GM18508 (cell line): Measurements from ENCODE around the gene NCEH1.
A peak's percentile ranks its signal among the peaks of the same experiment; 100 is the strongest.

Experiments used
- ATAC-seq: cut with Tn5 transposase; IDR thresholded peaks from one replicate; pipeline ENCODE4 v1.9.1; 2021; ENCODE audit warnings: moderate number of reproducible peaks; ENCODE audit not compliant: insufficient read depth, unreplicated experiment

The NCEH1 gene

DNA sequence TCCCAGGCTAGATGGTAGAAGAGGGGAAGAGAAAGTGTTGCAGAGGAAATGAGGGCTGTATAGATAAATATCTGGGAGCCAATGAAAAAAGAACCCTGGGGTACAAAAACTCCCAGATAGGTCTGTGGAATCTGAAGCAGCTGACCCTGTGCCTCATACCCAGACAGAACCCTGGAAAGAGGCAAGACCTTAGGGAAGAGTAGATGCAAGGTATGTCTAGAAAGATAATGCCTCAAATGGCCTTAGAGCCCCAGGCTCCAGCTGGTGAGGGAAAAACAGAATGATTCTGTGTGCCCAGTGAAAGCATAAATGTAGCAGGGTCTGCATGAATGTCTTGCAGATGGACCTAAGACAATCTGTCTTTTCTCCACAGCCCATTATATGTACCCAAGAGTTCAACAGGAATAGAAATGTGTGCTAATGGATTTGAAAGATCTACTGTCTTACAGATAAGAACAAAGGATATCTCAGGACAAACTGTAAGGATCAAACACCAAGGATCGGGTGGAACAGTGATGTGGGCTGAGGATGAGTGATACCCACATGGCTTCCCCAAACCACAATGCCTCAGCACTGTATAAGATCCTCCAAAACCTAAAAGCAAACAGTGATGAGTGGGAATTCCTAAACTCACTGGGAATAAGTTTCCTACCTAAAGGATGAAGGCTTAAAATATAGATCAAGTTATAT is 58.8 kb downstream of the NCEH1 start:
- ATAC-seq, result no peak

DNA sequence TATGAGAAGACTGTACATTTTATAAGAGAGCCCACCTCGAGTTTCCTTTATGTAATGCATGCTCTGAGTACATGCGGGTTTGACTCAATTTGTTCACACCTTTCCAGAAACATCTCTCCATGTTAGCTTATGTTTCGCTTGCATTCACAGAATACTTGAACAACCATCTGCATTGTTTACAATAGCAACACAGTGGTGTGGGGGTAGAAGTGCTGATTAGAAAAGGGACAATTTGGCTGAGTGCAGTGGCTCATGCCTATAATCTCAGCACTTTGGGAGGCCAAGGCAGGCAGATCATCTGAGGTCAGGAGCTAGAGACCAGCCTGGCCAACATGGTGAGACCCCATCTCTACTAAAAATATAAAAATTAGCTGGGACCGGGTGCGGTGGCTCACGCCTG is 60.9 kb downstream of the NCEH1 start:
- no peak for ATAC-seq

- ATAC-seq, result no peak
Measured at GRCh38 chr3:172648747-172649146, 62.1 kb downstream of the NCEH1 start.

- ATAC-seq, result no peak
Measured at GRCh38 chr3:172647823-172648222, 63.0 kb downstream of the NCEH1 start.

DNA sequence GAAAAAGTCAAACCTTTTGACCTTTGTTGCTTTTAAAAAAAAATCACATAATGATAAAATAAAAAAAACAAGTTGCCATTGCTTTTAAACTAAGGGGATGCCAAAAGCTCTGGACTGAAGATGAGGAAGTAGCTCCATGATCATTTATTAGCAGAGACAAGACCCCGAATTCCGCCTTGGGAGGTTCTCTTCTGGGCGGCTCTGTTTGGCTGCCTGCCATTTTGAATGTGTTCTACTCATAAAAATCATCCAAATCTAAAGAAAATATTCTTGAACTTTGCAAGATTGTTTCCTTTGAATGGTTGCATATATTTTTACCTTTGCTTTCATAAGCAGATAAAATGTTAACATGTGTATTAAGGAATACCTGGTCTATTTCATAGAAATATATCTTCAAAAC is 63.8 kb downstream of the NCEH1 start:
- no peak for ATAC-seq

GRCh38 chr3:172646439-172647015 is 64.3 kb downstream of the NCEH1 start:
- ATAC-seq, result no peak

DNA sequence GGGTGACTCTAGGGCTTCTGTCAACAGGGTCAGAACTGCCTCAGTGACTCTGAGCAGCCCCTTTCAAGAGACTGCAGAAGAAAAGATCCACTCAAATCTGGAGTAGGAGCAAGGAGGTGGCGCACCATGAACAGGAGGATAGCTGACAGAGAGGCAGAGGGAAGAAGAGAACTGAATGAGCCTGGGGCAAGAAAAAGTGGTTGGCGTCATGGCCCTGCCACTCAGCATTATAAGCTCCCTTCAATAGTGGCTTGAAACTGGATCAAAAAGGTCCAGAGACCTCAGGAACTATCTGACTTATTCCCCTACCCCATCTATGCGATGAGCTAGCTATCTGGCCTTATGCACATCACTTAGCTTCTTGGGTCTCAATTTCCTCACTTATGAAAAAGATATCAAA is 66.6 kb downstream of the NCEH1 start:
- no peak for ATAC-seq

DNA sequence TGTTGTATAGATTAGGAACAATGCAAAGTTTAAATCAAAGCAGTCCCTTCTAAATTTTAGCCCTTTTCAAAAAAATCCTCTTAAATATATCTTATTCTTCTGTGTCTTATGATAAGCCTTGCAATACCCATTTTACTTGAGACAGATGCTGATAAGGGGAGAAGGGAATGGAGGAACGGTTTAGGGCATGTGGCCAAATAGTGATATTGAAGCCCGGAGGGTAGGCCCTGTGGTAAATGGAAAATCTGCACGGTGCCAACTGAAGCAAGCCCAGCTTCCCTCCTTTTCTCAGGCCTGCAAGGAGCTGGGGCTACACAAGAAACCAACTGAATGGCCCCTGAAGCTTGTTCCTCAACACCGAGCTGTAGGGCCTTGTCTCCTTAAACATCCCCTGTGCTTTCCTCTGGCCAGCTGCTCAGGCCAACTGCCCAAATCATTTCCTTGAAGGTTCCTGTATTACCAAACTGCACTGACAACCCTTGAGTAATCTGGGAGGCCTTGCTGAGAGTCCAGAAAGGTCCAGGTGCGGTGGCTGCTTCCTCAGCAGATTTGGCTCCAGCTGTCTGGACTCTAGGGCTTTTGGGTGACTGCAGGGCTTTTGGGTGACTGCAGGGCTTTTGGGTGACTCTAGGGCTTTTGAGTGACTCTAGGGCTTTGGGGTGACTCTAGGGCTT is 67.2 kb downstream of the NCEH1 start:
- ATAC-seq, result no peak

DNA sequence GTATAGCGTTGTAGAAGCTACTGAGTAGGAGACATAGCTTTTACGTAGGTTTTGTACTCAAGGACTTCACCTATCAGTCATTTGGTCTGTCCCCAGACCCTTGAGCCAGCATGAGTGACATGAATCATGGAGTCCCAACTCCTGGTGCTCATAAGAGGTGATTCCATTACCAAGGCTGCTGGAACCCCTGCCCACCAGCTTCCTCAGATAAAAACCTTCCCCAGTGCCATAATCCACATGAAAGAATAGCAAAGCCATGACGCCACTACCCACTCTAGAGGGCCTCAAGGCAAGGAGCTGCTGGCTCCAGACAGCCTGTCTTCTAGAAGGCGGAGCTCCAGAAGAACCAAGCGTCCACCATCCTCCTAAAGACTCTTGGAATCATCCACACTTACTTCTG is 69.6 kb downstream of the NCEH1 start:
- no peak for ATAC-seq

GRCh38 chr3:172640751-172641150 is 70.1 kb downstream of the NCEH1 start:
- ATAC-seq, result no peak

DNA sequence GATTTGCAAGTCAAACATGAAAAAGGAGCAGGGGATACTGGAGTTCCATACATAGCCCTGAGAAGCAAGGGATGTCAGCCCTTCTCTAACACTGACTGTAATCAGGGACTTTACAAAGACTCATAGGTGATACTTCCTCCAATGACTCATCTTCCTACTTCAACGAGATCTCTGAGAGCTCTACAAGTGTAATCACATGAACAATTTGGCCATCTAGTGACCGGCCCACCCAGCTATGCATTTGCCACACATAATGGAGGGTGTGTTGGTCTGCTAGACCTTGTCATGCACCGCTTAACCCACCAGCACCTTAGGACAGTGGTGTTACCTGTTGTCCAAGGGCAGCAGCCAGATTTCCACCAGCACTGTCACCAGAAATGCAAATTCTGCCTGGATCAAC is 75.3 kb downstream of the NCEH1 start:
- peak; percentile 100 for ATAC-seq

DNA sequence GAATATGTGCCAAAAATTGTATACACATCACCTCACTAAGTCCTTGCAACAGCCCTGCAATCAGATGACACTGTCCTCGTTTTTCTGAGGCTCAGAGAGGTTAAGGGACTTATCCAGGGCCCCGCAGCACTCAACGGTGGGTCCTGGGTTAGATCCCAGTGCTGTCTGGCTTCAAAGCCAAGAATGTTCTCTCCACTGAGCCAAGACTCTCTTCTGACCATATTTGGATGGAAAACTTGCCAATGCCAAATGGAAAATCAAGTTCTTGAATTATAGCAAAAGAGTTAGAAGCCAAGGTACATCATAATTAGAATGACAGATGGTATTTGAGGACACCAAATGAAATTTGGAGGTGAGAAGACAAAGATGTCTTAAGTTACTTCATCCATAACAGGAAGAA is 75.9 kb downstream of the NCEH1 start:
- no peak for ATAC-seq

DNA sequence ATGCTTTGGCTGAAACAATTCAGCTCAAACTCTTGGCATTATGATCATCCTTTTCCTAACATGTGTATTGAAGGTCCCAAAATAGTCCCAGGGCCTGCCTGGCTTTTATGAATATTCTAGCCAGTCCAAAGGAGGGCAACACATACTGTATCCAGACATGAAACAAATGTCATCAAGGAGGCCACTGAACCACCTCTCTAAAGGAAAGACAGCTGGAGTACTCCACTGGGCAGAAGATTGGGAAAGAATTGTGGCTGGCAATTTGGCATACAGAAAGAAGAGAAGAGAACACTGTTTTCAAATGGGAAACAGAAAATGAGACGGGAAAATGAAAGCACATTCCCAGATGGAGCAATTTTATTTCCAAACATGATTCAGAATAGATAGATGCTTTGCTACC is 80.6 kb downstream of the NCEH1 start:
- no peak for ATAC-seq

DNA sequence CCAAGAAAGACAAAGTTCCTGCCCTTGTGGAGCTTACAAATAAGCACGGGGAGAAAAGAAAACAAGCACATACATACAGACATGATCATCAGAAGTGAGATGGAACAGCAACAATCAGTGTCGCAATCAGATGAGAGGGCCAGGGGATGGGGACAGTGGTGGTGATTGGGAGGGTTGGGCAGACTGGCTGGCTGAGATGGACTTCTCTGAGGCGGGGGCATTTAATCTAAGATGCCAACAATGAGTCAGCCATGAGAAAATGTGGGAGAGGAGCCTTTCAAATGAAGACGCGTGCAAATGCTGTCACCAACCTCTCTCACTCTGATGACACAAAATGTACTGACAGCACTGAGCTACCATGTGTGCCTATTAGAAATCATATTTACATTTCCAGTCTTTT is 81.4 kb downstream of the NCEH1 start:
- ATAC-seq, result no peak

GRCh38 chr3:172627057-172627809 is 83.6 kb downstream of the NCEH1 start:
- ATAC-seq, result no peak

GRCh38 chr3:172626021-172626640 is 84.7 kb downstream of the NCEH1 start:
- no peak for ATAC-seq

DNA sequence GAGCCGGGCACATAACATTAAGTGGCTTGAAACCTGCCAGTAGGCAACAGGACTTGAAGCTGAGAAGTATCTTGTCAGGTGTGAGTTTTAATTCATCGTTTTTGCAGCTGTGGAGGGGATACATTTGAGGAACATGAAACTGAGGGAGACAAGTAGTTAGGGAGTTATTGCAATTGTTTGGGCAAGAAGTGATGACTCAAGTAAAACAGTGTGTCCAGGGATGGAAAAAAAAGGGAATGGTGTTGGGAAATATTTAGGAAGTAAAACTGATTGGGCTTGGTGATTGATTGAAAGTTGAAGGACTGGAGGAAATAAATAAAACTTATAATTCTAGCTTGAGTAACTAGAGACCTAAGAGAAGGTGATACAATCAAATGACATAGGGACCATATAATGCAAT is 85.5 kb downstream of the NCEH1 start:
- no peak for ATAC-seq

GRCh38 chr3:172624999-172625398 is 85.9 kb downstream of the NCEH1 start:
- no peak for ATAC-seq

GRCh38 chr3:172622916-172623700 is 87.8 kb downstream of the NCEH1 start:
- no peak for ATAC-seq

GRCh38 chr3:172622156-172622555 is 88.7 kb downstream of the NCEH1 start:
- no peak for ATAC-seq
